T-helper 2 cell treated with Interferon-gamma antibody and Interleukin-4, amounts not matched to agents 5 μg/mL and 100 μg/mL, for 36 hours (primary cell): ENCODE measurements around the gene SLC19A1.

Source experiments
- DNase-seq: peaks from one replicate; pipeline ENCODE4 v3.0.0; 2021; ENCODE audit warnings: low spot score
- H3K27ac Mint-ChIP-seq: one replicate; pipeline ENCODE4 v1.8.0; 2021; ENCODE audit warnings: mild to moderate bottlenecking, mixed read lengths
- H3K27me3 Mint-ChIP-seq: one replicate; pipeline ENCODE4 v1.8.0; 2021; ENCODE audit warnings: low read depth, mixed read lengths
- H3K36me3 Mint-ChIP-seq: one replicate; pipeline ENCODE4 v1.8.0; 2021; ENCODE audit warnings: low read depth, mixed read lengths
- H3K4me1 Mint-ChIP-seq: one replicate; pipeline ENCODE4 v1.8.0; 2021; ENCODE audit warnings: low read depth, mixed read lengths
- H3K4me3 Mint-ChIP-seq: one replicate; pipeline ENCODE4 v1.8.0; 2022; ENCODE audit warnings: mild to moderate bottlenecking, moderate library complexity, mixed read lengths
- H3K9me3 Mint-ChIP-seq: one replicate; pipeline ENCODE4 v1.8.0; 2021; ENCODE audit warnings: mixed read lengths

Gene SLC19A1

GRCh38 chr21:45539796-45540600 is 2.2 kb downstream of the SLC19A1 start:
- no peak overlapping the region for H3K27ac Mint-ChIP-seq
- H3K36me3 Mint-ChIP-seq: peaks cover 3% of the 10 kb centered on the region
- no peaks in the 10 kb centered on the region for H3K9me3 Mint-ChIP-seq
- H3K4me1 Mint-ChIP-seq: peaks cover 9% of the 10 kb centered on the region
- no peak for DNase-seq
- peak overlapping the region; percentile 79 for H3K4me3 Mint-ChIP-seq
- no peaks in the 10 kb centered on the region for H3K27me3 Mint-ChIP-seq

GRCh38 chr21:45539046-45539795 is 3.0 kb downstream of the SLC19A1 start:
- DNase-seq: no peak
- peaks cover 9% of the 10 kb centered on the region for H3K4me1 Mint-ChIP-seq
- peaks cover 3% of the 10 kb centered on the region for H3K36me3 Mint-ChIP-seq
- H3K27ac Mint-ChIP-seq: no peak overlapping the region
- peak overlapping the region; percentile 79 for H3K4me3 Mint-ChIP-seq
- H3K27me3 Mint-ChIP-seq: no peaks in the 10 kb centered on the region
- H3K9me3 Mint-ChIP-seq: no peaks in the 10 kb centered on the region

GRCh38 chr21:45538381-45539045 is 3.7 kb downstream of the SLC19A1 start:
- Mint-ChIP-seq H3K4me1 (peaks cover 9% of the 10 kb centered on the region), H3K27ac (no peak overlapping the region)

GRCh38 chr21:45537746-45538291 is 4.4 kb downstream of the SLC19A1 start:
- Mint-ChIP-seq H3K4me3 (no peak overlapping the region), H3K27ac (no peak overlapping the region), H3K27me3 (no peaks in the 10 kb centered on the region), H3K9me3 (no peaks in the 10 kb centered on the region), H3K4me1 (peaks cover 9% of the 10 kb centered on the region), H3K36me3 (peaks cover 3% of the 10 kb centered on the region)
- DNase-seq: no peak

More at GRCh38 chr21:45538381-45539045, 3.7 kb downstream of the SLC19A1 start:
- no peak overlapping the region for H3K4me3 Mint-ChIP-seq
- no peaks in the 10 kb centered on the region for H3K9me3 Mint-ChIP-seq
- peaks cover 3% of the 10 kb centered on the region for H3K36me3 Mint-ChIP-seq
- DNase-seq: no peak
- H3K27me3 Mint-ChIP-seq: no peaks in the 10 kb centered on the region

- no peaks in the 10 kb centered on the region for H3K27me3 Mint-ChIP-seq
- peaks cover 8% of the 10 kb centered on the region for H3K36me3 Mint-ChIP-seq
- no peak for DNase-seq
- no peak overlapping the region for H3K4me3 Mint-ChIP-seq
- H3K4me1 Mint-ChIP-seq: peaks cover 13% of the 10 kb centered on the region
- H3K27ac Mint-ChIP-seq: no peak overlapping the region
- H3K9me3 Mint-ChIP-seq: no peaks in the 10 kb centered on the region
Measured at GRCh38 chr21:45537111-45537745, 5.0 kb downstream of the SLC19A1 start.

- Mint-ChIP-seq H3K9me3 (no peaks in the 10 kb centered on the region), H3K36me3 (peaks cover 9% of the 10 kb centered on the region), H3K4me3 (no peak overlapping the region), H3K27ac (no peak overlapping the region), H3K27me3 (no peaks in the 10 kb centered on the region), H3K4me1 (peaks cover 13% of the 10 kb centered on the region)
- DNase-seq: no peak
Measured at GRCh38 chr21:45536301-45537081, 5.7 kb downstream of the SLC19A1 start.

GRCh38 chr21:45535341-45536081 is 6.7 kb downstream of the SLC19A1 start:
- Mint-ChIP-seq H3K27ac (no peak overlapping the region), H3K27me3 (no peaks in the 10 kb centered on the region), H3K36me3 (peaks cover 9% of the 10 kb centered on the region), H3K9me3 (no peaks in the 10 kb centered on the region), H3K4me1 (peaks cover 8% of the 10 kb centered on the region), H3K4me3 (no peak overlapping the region)
- no peak for DNase-seq

- H3K27me3 Mint-ChIP-seq: no peaks in the 10 kb centered on the region
- H3K4me3 Mint-ChIP-seq: no peak overlapping the region
- no peak for DNase-seq
- peaks cover 9% of the 10 kb centered on the region for H3K36me3 Mint-ChIP-seq
- peaks cover 4% of the 10 kb centered on the region for H3K4me1 Mint-ChIP-seq
- no peaks in the 10 kb centered on the region for H3K9me3 Mint-ChIP-seq
- no peak overlapping the region for H3K27ac Mint-ChIP-seq
Measured at GRCh38 chr21:45534636-45535331, 7.5 kb downstream of the SLC19A1 start.

GRCh38 chr21:45533846-45534635 is 8.2 kb downstream of the SLC19A1 start:
- H3K9me3 Mint-ChIP-seq: no peaks in the 10 kb centered on the region
- no peak overlapping the region for H3K27ac Mint-ChIP-seq
- peaks cover 9% of the 10 kb centered on the region for H3K36me3 Mint-ChIP-seq
- H3K4me3 Mint-ChIP-seq: no peak overlapping the region
- no peak for DNase-seq
- no peaks in the 10 kb centered on the region for H3K27me3 Mint-ChIP-seq
- peaks cover 4% of the 10 kb centered on the region for H3K4me1 Mint-ChIP-seq

GRCh38 chr21:45533361-45533845 is 8.8 kb downstream of the SLC19A1 start:
- H3K9me3 Mint-ChIP-seq: no peaks in the 10 kb centered on the region
- H3K27me3 Mint-ChIP-seq: no peaks in the 10 kb centered on the region
- H3K4me3 Mint-ChIP-seq: no peak overlapping the region
- peaks cover 4% of the 10 kb centered on the region for H3K4me1 Mint-ChIP-seq
- peaks cover 9% of the 10 kb centered on the region for H3K36me3 Mint-ChIP-seq
- no peak overlapping the region for H3K27ac Mint-ChIP-seq
- no peak for DNase-seq

GRCh38 chr21:45532826-45533360 is 9.3 kb downstream of the SLC19A1 start:
- Mint-ChIP-seq H3K4me1 (peaks cover 4% of the 10 kb centered on the region), H3K27me3 (no peaks in the 10 kb centered on the region), H3K4me3 (peak overlapping the region; percentile 55), H3K36me3 (peaks cover 12% of the 10 kb centered on the region), H3K9me3 (no peaks in the 10 kb centered on the region), H3K27ac (peak overlapping the region; percentile 92)
- no peak for DNase-seq
